ENCODE results near the gene PLPPR2.
"Not testable (repeated sequence)": the region's sequence is repeated elsewhere in the genome, so short reads cannot be mapped to it uniquely, and the experiment has no call there.

The PLPPR2 gene

DNA sequence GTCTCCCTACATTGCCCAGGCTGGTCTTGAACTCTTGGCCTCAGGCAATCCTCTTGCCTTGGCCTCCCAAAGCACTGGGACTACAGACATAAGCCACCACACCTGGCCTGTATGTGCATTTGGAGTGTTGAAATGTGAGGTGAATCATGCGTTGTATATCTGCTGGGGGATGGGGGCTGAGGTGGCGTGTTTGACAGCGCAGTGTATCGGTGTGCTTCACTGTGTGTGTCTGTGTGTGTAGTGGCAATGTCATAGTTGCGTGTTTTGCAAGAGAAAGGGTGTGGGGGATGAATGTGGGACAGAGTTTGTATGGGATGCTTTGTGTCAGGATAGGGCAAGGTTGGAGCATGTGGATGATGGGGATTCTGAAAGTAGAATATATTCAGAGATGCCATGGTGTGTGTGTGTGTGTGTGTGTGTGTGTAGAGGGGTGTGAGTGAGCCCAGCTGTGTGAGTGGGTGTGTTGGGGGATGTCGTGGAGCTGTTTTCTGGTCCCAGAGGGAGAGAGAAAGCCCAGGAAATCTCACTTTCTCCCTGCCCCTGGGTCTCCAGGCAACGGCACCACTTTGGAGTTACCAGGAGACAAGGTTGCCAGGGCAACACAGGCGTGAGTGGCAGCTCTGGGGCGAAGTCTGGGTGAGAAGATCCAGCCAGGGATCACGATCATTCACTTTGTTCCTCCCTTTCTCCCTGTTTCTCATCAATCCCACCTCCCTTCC lies 18.1 kb downstream of the PLPPR2 start:
- Histone ChIP-seq H3K4me3 (no peak overlapping the region), H3K9me3 (no peaks in the 10 kb centered on the region), H3K36me3 (replicated peaks) (peaks cover 6% of the 10 kb centered on the region; the same call in 1 of the 2 replicates), H3K4me1 (peaks cover 18% of the 10 kb centered on the region), H3K27me3 (ENCODE audit: low read depth) (no peaks in the 10 kb centered on the region)
- peak; percentile 51 to 71 for DNase-seq (ENCODE audit: low spot score in 2 of 2)
- in situ Hi-C loops (cut with MboI; ENCODE audit: low sequenced_read_pairs), result no loop called here

DNA sequence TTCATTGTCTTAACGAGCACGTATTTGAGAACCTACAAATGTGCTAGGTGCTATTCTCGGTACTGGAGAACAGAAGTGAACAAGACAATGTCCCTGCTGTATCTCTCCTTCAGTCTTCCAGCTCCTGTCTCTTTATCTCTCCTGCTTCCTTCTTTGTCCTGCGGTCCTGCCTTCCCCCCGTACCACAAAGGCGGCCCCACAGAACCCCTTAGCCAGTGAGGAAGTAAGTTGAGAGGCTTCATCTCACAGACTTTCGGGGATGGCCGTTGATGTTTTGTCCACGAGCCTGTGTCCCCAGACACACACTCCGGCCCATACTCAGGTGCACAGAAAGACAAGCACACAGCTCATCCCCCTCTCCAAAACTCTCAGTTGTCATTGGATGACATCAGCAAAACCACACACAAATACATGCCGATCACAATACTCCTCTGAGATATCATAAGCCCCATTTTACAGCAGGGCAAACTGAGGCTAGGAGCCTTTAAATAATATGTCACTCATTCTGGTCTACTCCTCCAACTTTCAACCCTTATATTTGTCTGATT lies 18.7 kb downstream of the PLPPR2 start:
- in situ Hi-C loops (cut with MboI; ENCODE audit: low sequenced_read_pairs), result no loop called here
- Histone ChIP-seq H3K27me3 (ENCODE audit: low read depth) (no peaks in the 10 kb centered on the region), H3K9me3 (no peaks in the 10 kb centered on the region), H3K36me3 (replicated peaks) (peaks cover 6% of the 10 kb centered on the region; the same call in 1 of the 2 replicates), H3K4me1 (peaks cover 18% of the 10 kb centered on the region), H3K4me3 (peak overlapping the region; percentile 75)
- DNase-seq (ENCODE audit: low spot score in 2 of 2), result no peak

DNA sequence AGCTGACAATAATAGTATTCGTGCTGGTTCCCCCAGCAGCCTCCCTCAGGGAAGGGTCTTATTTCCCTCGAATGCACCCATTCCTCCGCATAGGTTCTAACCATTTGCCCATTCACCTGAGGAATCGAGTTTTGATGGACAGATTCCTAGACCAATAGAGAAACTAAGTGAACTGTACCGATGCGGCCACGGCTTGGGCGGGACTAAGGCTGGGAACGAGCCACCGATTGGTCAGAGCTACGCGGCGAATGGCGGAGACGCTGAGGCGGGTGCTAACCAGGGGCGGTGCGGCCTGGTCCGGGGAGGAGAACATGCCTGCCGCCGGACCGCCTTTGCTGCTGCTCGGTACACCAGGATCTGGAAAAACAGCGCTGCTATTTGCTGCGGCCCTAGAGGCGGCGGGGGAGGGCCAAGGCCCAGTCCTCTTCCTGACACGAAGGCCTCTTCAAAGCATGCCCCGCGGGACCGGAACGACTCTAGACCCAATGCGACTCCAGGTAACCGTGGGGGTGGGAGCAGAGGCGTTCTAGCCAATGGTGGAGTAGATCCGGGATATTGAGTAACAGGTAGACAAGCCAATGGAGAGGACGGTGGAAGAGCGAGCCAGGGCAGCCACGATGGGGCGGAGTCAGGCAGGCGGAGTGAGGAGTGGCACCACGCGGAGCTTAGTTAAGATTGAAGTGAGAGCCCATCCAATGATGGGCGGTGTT lies 19.4 kb downstream of the PLPPR2 start, which contains the start of gene SWSAP1:
Gene SWSAP1 (plus strand): TSS at position 234 of the 710 bp plus-strand sequence. CDS start 15 bp downstream, at position 249.
- in situ Hi-C loops (cut with MboI; ENCODE audit: low sequenced_read_pairs), result no loop called here
- H3K9me3 ChIP-seq, result no peaks in the 10 kb centered on the region

DNA sequence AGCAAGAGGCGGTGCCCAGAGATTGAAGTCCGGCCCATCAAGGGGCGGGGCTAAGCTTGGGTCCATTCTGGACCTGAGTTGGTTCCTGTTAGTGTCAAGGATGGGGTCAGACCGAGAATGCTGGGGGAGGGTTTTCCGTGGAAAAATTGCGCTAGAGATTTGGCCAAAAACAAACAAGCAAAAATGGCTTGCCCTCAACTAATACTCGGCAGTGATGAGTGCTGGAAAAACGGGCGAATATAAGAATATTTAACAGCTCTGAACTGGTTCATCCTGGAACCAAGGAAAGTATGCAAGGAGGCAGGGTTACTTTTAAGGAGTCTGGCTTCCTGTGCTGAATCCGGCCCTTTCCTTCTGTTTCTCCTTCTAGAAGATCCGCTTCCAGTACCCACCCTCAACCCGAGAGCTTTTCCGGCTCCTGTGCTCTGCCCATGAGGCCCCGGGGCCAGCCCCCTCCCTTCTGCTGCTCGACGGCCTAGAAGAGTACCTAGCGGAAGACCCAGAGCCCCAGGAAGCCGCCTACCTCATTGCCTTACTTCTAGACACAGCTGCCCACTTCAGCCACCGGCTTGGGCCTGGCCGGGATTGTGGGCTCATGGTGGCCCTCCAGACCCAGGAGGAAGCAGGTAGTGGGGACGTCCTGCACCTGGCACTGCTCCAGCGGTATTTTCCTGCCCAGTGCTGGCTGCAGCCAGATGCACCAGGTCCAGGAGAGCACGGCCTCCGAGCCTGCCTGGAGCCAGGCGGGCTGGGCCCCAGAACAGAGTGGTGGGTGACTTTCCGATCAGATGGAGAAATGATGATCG lies 20.1 kb downstream of the PLPPR2 start:
- in situ Hi-C loops (cut with MboI; ENCODE audit: low sequenced_read_pairs), result no loop called here
- Histone ChIP-seq H3K9me3 (no peaks in the 10 kb centered on the region), H3K4me3 (peak overlapping the region; percentile 75), H3K27me3 (ENCODE audit: low read depth) (no peaks in the 10 kb centered on the region), H3K4me1 (peaks cover 21% of the 10 kb centered on the region), H3K36me3 (replicated peaks) (peaks cover 6% of the 10 kb centered on the region; the same call in 1 of the 2 replicates)
- DNase-seq (ENCODE audit: low spot score in 2 of 2), result peak; percentile 18 to 79

More for the DNA sequence above, 19.4 kb downstream of the PLPPR2 start, which contains the start of gene SWSAP1:
- peaks cover 6% of the 10 kb centered on the region; the same call in 1 of the 2 replicates for H3K36me3 ChIP-seq (replicated peaks)
- H3K4me3 ChIP-seq, result peak within 1 kb of the TSS; percentile 75
- H3K27me3 ChIP-seq (ENCODE audit: low read depth), result no peaks in the 10 kb centered on the region
- peaks cover 18% of the 10 kb centered on the region for H3K4me1 ChIP-seq
- peak; percentile 98 to 100 for DNase-seq (ENCODE audit: low spot score in 2 of 2)

DNA sequence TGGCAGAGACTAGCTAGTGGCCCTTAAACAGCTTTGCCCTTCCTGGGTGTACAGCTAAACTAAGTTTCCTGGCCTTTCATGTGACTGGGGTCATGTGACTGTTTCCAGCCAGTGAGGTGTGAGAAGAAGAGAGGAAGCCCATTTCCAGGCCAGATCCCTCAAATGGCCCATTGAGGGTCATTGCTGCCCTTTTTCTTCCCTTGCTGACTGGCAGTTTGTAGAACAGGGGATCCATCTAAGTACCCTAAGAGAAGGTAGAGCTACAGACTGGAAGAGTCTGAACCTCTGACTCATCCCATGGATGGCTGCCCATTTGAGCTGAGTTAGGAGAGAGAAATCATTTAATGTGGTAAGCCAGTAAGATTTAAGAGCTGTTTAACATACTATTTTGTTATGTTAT lies 22.0 kb downstream of the PLPPR2 start:
- peaks cover 6% of the 10 kb centered on the region; the same call in 1 of the 2 replicates for H3K36me3 ChIP-seq (replicated peaks)
- no peak overlapping the region for H3K4me3 ChIP-seq
- no peaks in the 10 kb centered on the region for H3K27me3 ChIP-seq (ENCODE audit: low read depth)
- no peaks in the 10 kb centered on the region for H3K9me3 ChIP-seq
- in situ Hi-C loops (cut with MboI; ENCODE audit: low sequenced_read_pairs), result no loop called here
- H3K4me1 ChIP-seq, result peaks cover 25% of the 10 kb centered on the region
- no peak for DNase-seq (ENCODE audit: low spot score in 2 of 2)

DNA sequence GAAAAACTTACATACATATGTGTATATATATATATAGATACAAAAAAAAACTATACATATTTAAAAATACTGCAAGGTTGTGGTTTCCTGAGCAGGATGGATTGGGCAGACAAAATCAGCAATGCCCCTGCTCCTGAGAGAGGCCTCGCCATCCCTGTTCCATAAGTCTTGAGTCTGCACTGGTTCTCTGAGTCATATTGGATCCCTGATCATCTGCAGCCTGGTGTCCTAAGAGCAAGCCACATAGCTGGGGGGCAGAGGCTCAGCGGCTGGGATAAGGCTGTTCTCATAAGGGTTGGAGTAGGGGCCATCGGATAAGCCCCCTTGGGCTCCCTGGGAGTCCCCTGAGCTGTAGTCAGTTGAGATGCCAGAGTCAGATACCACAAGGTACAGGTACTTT lies 22.5 kb downstream of the PLPPR2 start:
- no peaks in the 10 kb centered on the region for H3K27me3 ChIP-seq (ENCODE audit: low read depth)
- in situ Hi-C loops (cut with MboI; ENCODE audit: low sequenced_read_pairs), result no loop called here
- H3K36me3 ChIP-seq (replicated peaks), result peaks cover 6% of the 10 kb centered on the region; the same call in 1 of the 2 replicates
- no peak for DNase-seq (ENCODE audit: low spot score in 2 of 2)
- H3K9me3 ChIP-seq, result no peaks in the 10 kb centered on the region
- H3K4me1 ChIP-seq, result peaks cover 28% of the 10 kb centered on the region
- H3K4me3 ChIP-seq, result no peak overlapping the region

DNA sequence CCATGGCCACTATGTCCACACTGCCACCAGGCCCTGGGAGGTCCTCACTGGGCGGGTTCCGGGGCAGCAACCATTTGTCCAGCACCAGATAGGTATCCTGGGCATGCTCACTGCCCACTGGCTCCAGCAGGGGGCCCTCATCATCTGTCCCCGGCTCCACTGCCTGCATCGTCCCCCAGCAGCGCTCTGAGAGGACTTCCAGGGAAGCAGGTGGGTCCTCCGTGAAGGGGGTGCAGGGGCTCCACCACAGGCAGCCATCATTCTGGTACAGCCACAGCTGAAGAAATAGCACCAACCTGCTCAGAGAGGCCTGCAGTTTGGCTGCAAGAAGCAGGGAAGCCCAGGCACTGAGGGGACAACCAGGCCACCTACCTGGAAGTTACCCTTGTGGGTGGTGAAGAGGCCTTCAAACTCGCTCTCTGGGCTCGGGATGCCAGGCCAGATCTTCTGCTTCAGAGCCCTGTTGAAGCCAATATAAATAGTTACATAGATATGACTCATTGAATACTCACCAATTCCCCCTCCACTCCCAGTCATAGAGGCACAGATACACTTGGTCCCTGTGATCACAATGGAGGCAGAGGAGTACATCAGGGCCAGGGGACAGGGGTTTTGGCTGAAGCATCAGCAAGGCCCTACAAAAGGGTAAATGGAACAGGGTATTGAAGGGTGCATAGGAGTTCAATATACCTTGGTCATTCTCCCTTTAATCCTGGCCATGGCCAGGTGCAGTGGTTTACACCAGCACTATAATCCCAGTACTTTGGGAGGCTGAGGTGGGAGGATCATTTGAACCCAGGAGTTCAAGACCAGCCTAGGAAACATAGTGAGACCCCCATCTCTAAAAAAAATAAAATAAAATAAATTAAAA lies 23.3 kb downstream of the PLPPR2 start:
- Histone ChIP-seq H3K9me3 (no peaks in the 10 kb centered on the region), H3K36me3 (replicated peaks) (peaks cover 6% of the 10 kb centered on the region; the same call in 1 of the 2 replicates), H3K4me1 (peaks cover 33% of the 10 kb centered on the region), H3K4me3 (no peak overlapping the region), H3K27me3 (ENCODE audit: low read depth) (no peaks in the 10 kb centered on the region)
- DNase-seq (ENCODE audit: low spot score in 2 of 2), result peak; percentile 34 to 79
- in situ Hi-C loops (cut with MboI; ENCODE audit: low sequenced_read_pairs), result no loop called here

DNA sequence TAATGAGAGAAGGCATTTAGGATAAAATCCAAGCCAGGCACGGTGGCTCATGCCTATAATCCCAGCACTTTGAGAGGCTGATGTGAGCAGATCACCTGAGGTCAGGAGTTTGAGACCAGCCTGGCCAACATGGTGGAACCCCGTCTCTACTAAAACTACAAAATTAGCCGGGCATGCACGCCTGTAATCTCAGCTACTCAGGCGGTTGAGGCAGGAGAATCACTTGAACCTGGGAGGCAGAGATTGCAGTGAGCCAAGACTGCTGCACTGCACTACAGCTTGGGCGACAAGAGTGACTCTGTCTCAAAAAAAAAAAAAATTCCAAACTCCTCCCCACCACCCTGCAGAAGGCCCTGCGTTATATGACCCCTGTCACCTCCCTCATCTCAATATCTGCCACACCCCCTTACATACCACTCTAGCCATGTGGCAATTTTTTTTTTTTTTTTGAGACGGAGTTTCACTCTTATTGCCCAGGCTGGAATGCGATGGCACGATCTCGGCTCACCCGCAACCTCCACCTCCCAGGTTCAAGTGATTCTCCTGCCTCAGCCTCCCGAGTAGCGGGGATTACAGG lies 24.1 kb downstream of the PLPPR2 start:
- H3K9me3 ChIP-seq, result not testable (repeated sequence)

DNA sequence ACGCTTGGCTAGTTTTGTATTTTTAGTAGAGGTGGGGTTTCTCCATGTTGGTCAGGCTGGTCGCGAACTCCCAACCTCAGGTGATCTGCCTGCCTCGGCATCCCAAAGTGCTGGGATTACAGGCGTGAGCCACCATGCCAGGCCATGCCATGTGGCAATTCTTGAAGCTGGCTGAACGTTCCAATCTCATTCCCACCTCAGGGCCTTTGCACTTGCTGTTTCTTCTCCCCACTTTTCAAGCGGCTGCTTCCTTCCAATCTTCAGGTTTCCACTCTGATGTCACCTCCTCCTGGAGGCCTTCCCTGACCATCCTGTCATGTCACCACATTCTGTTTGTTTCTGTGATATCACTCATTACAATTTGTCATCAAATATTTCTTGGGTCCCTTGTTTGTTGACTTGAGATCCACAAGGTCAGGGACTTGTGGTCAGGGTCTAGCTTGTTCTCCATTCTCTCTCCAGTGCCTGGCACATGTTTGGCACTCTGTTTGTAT lies 24.7 kb downstream of the PLPPR2 start:
- Histone ChIP-seq H3K4me1 (peaks cover 27% of the 10 kb centered on the region), H3K4me3 (peak overlapping the region; percentile 52), H3K36me3 (replicated peaks) (peaks cover 6% of the 10 kb centered on the region; the same call in 1 of the 2 replicates), H3K9me3 (no peaks in the 10 kb centered on the region), H3K27me3 (ENCODE audit: low read depth) (no peaks in the 10 kb centered on the region)
- in situ Hi-C loops (cut with MboI; ENCODE audit: low sequenced_read_pairs), result no loop called here
- DNase-seq (ENCODE audit: low spot score in 2 of 2), result no peak

More for the DNA sequence above, 24.1 kb downstream of the PLPPR2 start:
- H3K27me3 ChIP-seq (ENCODE audit: low read depth); H3K36me3 ChIP-seq (replicated peaks); in situ Hi-C loops (cut with MboI; ENCODE audit: low sequenced_read_pairs); H3K4me3 ChIP-seq; DNase-seq (ENCODE audit: low spot score in 2 of 2): not testable (repeated sequence)
- H3K4me1 ChIP-seq, result peaks cover 27% of the 10 kb centered on the region

DNA sequence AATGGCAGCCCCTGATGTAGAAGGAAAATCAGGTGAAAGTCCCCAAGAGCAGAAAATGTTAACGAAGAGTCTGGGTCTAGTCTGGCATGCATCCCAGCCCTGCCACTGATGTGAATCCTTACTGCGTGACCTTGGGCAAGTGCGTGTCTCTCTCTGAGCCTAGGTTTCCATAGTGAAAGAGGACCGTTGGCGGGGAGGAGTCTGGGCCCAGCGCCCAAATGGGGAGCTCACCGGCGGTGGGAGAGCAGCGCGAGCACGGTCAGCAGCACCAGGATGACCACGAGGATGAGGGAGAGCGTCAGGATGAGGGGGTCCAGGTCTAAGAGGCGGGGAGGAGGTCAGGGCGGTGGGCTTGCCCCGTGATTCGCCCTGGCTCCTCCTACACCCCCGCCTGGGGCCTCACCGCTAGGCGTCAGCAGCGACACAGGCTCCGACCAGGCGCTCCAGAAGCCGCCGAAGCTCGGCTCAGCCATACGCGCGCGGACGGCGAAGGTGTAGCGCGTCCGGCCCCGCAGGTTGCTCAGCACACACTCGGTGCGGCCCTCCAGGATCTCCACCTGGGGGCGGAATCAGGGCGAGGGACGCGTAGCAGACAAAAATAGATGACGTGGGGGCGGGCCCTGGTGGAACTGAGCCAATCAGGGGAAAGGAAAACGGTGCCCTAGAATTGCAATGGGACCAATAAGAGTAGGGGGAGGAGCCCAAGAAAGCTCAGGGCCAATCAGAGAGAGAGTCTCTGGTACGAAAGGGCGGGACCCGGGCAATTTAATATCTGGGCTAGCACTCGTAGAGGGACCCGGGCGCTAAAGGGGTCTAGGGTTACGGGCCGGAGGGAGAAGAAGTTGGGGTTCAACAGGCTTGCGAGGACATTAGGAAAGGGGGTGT lies 25.7 kb downstream of the PLPPR2 start:
- H3K27me3 ChIP-seq (ENCODE audit: low read depth), result no peaks in the 10 kb centered on the region
- in situ Hi-C loops (cut with MboI; ENCODE audit: low sequenced_read_pairs), result no loop called here
- no peaks in the 10 kb centered on the region for H3K9me3 ChIP-seq
- peak overlapping the region; percentile 52 for H3K4me3 ChIP-seq
- DNase-seq (ENCODE audit: low spot score in 2 of 2), result peak; percentile 98 to 99
- peaks cover 6% of the 10 kb centered on the region; the same call in 1 of the 2 replicates for H3K36me3 ChIP-seq (replicated peaks)
- peaks cover 22% of the 10 kb centered on the region for H3K4me1 ChIP-seq

DNA sequence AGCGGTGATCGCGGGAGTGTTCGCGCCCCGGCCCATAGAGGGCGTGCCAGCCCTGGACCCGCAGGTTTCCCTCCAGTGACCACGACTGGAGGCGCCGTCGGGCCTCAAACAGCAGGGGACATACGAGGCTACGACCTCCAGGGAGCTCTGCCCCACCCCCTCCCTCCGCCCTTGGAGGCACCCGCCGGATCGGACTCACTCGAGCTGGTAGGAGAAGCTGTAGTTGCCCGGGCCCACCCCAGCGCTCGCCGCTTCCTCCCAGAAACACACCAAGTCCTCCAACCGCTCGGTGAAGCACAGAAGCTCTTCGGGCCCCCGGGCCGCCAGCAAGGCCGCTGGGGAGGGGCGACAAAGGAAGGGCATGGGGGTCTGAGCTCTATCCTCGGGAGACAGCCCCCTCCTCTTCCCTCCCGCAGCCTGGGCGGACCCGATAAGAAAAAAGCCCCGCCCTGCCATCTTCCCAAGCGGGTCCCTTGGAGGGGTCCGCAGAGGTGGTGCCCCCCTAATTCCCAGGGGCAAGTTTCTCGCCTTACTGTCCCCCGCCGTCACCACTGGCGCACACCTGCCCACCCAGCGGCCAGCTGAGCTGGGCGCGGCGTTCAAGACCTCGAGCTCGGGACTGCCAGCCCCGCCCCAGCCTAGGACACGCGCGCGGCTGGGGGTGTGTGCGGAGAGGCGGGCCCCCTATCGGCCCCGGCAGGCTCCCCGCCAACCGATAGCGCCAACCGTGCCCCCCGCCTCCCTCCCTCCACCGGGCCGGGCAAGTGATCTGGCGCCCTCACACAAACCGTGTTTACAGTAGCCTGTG lies 27.9 kb downstream of the PLPPR2 start:
- Histone ChIP-seq H3K9me3 (no peaks in the 10 kb centered on the region), H3K36me3 (replicated peaks) (no peaks in the 10 kb centered on the region), H3K27me3 (ENCODE audit: low read depth) (no peaks in the 10 kb centered on the region), H3K4me1 (peaks cover 16% of the 10 kb centered on the region), H3K4me3 (peak overlapping the region; percentile 30)
- in situ Hi-C loops (cut with MboI; ENCODE audit: low sequenced_read_pairs), result no loop called here
- DNase-seq (ENCODE audit: low spot score in 2 of 2), result peak in 1 of 2 experiments; percentile 69
